NB4 (cell line): ENCODE results near the gene C11orf98.

Experiments used
- CTCF ChIP-seq: IDR thresholded peaks from one replicate; pipeline ENCODE4 v1.5.1; 2012; ENCODE audit warnings: low read depth, low read length
- MAX ChIP-seq: IDR thresholded peaks from 2 replicates; pipeline ENCODE4 v1.6.1; 2011; ENCODE audit warnings: low read depth, low read length
- MYC ChIP-seq: IDR thresholded peaks from 2 replicates; pipeline ENCODE4 v1.6.1; 2011; ENCODE audit warnings: low read depth, low read length
- POLR2A ChIP-seq: IDR thresholded peaks from 2 replicates; pipeline ENCODE4 v1.6.1; 2011; ENCODE audit warnings: mild to moderate bottlenecking; ENCODE audit not compliant: insufficient read length; ENCODE audit errors: extremely low read depth

- TF ChIP-seq CTCF, result no peak
- TF ChIP-seq POLR2A, result no peak
- TF ChIP-seq MAX, result 0 out of 2 replicates have a peak, but pooled peaks have one; percentile 5
- TF ChIP-seq MYC, result no peak
These were observed 19.4 kb downstream of the C11orf98 start for GRCh38 chr11:62645671-62645945.
